Measurements from ENCODE around the gene DGKQ. TPM values are rescaled to one million over a fixed set of nuclear protein-coding genes. Genes with fewer than 3 reads are reported as not detected.
"Not testable (repeated sequence)": the region's sequence is repeated elsewhere in the genome, so short reads cannot be mapped to it uniquely, and the experiment has no call there.

The DGKQ gene
- total RNA-seq, 1 donor from 2014 or later, result 17.0 TPM

DNA sequence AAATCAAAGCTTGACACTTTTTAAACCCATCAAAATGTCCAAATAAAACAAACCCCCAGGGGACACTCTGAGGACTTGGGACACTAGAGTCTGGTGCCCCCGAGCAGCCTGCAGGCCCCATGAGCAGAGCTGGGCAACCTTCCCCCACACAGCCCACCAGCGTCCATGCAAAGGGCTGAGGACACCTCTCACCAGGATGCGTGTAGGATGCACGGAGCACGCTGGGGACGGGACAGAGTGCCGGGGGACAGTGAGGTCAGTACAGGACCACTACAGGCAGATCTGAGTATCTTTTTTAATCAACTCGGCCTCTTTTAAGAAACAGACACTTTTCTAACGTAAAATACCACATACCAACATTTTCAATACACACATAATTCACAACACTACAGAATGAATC, 48.2 kb downstream of the DGKQ start:
- DNase-seq (ENCODE audit: low spot score), result no peak

DNA sequence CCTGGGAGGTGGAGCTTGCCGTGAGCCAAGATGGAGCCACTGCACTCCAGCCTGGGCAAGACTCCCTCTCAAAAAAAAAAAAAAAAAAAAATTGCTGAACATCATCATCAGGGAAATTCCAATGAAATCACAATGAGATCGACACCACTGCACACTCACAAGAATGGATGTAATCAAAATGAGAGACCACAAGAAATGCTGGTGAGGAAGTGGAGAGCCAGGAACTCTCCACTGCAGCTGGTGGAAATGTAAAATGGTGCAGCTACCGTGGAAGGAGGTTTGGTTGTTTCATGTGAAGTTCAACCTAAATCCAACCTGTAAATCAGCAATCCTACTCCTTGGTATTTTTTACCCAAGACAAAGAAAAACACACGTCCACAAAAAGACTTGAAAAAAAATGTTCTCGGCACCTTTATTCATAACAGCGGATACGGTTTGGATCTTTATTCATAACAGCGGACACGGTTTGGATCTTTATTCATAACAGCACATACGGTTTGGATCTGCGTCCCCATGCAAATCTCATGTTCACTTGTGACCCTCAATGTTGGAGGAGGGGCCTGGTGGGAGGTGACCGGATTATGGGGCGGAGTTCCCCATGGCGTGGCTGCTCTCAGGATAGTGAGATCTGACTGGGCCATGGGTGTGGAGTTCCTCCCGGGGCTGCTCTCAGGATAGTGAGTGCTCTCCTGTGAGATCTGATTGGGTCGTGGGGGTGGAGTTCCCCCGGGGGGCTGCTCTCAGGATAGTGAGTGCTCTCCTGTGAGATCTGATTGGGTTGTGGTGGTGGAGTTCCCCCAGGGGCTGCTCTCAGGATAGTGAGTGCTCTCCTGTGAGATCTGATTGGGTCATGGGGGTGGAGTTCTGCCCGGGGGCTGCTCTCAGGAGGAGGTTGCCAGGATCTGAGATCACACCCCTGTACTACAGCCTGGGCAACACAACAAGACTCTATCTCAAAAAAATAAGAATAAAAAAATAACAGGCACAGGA, 49.0 kb downstream of the DGKQ start:
- DNase-seq (ENCODE audit: low spot score), result no peak

DNA sequence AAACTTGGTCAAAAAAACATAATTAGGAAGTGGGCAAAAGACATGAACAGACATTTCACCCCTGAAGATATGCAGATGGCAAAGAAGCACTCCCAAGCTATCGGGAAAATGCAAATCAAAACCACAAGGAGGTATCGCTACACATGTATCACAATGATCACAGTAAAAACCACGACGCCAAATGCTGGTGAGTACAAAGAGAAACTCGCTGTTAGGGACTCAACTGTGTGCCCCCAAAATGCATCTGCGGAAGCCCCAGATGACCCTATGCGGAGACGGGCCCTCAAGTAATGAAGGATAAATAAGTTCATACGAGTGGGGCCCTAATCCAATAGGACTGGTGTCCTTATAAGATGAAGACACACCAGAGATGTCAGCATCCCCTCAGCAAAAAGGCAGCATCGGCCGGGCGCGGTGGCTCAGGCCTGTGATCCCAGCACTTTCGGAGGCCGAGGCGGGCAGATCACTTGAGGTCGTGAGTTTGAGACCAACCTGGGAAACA, 51.5 kb downstream of the DGKQ start:
- no peak for DNase-seq (ENCODE audit: low spot score)

DNA sequence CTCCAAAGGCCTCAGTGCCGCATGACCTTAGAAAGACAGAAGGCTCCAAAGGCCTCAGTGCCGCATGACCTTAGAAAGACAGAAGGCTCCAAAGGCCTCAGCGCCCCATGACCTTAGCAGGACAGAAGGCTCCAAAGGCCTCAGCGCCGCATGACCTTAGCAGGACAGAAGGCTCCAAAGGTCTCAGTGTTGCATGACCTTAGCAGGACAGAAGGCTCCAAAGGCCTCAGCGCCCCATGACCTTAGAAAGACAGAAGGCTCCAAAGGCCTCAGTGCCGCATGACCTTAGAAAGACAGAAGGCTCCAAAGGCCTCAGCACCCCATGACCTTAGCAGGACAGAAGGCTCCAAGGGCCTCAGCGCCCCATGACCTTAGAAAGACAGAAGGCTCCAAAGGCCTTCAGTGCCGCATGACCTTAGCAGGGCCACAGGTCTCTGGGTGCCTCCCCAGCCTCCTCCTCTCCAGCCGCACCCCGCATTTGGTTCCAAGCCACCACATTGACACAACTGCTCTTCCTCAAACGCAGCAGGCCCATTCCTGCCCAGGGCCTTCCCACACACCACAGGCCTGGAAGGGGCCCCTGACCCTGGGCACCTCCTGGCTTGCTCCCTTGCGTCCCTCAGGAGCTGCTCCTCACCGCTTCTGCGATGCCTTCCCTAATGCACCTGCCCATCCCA, 54.2 kb downstream of the DGKQ start:
- not testable (repeated sequence) for DNase-seq (ENCODE audit: low spot score)

DNA sequence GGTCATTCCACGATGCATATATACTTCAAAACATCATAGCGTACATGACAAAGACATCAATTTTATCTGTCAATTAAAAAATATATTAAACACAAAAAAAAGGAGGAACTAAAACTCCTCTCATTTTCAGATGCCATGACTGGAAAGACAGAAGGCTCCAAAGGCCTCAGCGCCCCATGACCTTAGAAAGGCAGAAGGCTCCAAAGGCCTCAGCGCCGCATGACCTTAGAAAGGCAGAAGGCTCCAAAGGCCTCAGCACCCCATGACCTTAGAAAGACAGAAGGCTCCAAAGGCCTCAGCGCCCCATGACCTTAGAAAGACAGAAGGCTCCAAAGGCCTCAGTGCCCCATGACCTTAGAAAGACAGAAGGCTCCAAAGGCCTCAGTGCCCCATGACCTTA, 54.8 kb downstream of the DGKQ start:
- DNase-seq (ENCODE audit: low spot score), result not testable (repeated sequence)

DNA sequence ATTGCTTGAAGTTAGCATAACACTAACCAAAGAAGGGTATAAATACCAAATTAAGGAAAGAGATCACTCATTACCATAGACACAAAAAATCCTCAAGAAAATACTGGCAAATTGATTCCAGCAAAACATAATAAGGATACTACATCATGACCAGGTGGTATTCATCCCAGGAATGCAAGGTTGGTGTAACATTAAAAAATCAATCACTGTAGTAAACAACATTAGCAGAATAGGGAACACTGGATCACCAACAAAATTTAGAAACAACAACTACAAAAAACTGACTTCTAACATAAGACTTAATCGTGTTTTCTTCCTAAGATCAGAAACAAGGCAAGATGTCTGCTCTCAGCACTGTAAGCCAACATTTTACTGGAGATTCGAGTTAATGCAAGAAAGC, 55.4 kb downstream of the DGKQ start:
- DNase-seq (ENCODE audit: low spot score), result no peak

DNA sequence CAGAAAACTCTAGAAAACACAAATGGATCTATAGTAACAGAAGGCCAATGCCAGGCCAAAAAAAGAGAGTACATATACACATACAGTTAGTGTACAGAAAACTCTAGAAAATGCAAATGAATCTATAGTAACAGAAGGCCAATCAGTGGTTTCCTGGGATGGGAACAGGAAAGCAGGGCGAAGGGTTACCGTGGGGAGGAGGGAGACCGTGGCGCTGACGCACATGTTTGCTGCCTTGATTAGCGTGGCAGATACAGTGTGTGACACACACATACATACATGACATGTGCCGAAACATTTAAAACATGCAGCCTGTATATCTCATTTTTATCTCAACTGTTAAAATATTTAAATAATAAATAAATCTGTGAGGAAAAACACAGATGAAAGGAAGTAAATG, 55.9 kb downstream of the DGKQ start:
- DNase-seq (ENCODE audit: low spot score), result no peak

DNA sequence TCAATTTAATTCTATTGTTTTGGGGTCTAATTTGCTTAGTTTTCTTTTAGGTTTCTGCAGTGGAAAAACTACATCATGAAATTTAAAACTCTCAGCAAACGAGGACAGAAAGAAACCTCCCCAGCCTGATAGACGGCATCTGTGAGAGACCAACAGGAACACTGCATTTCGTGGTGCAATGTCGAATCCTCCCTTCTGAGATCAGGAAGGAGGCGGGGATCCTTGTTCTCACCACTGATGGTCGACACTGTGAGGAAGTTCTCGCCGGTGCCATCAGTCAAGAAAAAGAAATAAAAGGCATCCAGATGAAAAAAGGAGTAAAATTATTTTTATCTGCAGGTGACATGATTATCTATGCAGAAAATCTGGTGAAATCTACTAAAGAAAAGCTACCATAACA, 57.8 kb downstream of the DGKQ start:
- DNase-seq (ENCODE audit: low spot score), result no peak

DNA sequence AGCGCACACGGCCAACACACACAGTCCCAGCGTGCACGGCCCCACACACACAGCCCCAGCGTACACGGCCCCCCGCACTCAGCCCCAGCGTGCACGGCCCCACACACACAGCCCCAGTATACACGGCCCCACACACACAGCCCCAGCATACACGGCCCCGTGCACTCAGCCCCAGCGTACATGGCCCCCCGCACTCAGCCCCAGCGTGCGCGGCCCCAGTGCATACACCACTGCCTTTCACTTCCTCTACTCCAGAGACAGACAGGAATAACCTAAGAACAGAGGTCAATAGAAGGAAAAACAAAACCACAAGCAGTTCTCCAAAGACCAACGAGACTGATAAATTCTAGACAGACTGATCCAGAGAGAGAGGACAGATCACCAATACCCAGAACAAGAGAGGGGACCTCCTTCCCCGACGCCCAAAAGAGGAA, 58.3 kb downstream of the DGKQ start:
- DNase-seq (ENCODE audit: low spot score), result no peak

DNA sequence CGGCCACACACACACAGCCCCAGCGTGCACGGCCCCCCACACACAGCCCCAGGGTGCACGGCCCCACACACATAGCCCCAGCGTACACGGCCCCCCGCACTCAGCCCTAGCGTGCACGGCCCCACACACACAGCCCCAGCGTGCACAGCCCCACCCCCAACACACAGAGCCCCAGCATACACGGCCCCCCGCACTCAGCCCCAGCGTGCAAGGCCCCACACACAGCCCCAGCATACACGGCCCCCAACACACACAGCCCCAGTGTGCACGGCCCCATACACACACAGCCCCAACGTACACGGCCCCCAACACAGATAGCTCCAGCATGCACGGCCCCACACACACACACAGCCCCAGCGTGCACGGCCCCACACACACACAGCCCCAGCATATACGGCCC, 58.8 kb downstream of the DGKQ start:
- no peak for DNase-seq (ENCODE audit: low spot score)

DNA sequence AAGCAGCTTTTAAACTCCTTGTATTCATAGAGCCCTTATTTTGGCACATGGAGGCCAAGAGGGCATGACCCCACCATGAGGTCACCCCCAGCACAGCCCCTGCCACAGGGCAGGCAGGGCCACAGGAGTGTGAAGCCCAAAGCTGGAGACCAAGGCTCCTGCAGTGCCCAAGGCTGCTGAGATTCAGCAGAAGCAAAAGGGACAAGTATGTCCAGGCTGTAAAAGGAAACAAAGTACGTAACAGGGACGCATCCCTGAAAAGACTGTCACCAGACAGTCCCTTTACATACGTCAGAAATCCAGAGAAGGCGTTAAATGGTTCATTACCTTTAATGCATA, 60.1 kb downstream of the DGKQ start:
- no peak for DNase-seq (ENCODE audit: low spot score)

DNA sequence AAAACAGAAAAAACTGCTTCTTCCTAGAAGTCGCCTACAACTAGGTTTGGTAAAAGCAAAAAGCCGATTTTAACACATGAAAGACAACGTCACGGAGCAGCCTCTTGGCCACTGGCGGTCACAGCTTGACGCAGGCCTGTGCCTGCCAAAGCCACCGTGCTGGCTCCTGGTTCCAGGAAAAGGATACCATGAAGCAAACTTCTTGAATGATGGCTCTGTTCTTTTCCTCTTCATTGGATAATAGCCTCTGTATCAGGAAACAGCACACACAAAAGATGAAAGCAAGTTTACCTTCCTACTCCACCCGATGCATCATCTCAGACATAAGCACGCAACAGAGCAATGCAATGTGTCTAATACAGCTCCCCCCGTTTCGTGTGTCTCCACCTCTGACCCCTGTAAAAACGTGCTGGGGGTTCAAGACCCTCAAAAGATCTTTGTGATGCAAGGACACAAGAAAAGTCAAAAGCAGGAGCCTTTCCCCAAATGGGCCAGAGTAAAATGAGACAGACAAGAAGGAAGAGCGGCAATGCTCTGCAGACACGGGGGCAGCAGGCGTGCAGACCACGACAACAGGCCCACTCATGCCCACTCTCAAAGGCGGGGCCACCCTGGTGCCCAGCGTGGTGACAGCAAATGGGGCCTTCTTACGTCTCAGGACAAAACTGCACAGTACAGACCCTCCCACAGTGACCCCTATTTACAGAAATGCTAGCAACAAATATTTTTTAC, 60.7 kb downstream of the DGKQ start:
- no peak for DNase-seq (ENCODE audit: low spot score)

DNA sequence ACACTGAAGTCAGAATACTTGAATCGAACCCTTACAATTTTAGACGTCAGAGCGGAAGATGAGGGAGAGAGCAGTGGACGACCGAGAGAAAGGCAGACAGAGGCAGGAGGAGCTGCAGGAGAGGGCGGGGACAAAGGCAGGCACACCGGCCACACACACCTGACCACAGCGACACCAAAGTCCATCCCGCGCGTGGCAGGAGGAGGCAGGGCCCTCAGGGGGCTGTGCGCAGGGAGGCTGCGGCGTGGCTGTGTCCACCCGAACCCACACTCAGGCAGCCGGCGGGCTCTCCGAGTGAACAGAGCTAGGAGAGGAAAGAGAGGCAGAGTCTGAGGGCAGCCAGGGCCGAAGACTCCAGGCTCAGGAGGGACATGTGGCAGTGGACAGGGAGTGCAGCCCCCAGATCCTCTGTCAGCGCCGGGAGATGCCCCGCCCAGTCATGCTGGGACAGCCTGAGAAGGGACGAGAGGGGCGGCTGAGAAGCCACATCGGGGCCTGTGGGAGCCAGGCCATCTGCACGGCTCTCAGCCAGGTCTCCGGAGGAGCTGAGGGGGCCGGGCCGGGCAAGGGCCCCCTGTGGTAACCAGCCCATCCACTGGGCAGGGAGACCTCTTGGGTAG, 61.4 kb downstream of the DGKQ start:
- DNase-seq (ENCODE audit: low spot score), result no peak

DNA sequence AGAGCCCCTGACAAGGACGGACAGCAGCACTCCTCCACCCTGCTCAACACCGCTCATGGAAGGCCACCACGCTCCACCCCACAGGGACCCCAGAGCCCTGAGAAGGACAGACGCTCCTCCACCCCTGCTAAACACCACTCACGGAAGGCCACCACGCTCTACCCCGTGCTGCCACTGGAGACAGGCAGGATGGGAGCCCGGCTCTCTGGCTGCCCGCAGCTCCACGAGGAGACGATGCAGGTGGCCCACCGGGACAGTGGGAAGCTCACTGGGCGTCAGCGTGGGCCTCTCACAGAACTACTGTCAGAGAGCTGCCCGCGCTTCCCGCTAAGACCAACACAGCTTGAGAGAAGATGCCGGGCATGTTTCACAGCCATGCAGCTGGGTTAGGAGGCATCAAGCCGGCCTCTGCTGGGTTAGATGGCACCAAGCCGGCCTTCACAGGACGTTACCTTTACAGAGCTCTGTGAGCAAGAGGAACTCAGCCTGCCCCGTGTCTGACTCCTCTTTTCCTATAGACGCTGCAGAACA, 62.1 kb downstream of the DGKQ start:
- no peak for DNase-seq (ENCODE audit: low spot score)

DNA sequence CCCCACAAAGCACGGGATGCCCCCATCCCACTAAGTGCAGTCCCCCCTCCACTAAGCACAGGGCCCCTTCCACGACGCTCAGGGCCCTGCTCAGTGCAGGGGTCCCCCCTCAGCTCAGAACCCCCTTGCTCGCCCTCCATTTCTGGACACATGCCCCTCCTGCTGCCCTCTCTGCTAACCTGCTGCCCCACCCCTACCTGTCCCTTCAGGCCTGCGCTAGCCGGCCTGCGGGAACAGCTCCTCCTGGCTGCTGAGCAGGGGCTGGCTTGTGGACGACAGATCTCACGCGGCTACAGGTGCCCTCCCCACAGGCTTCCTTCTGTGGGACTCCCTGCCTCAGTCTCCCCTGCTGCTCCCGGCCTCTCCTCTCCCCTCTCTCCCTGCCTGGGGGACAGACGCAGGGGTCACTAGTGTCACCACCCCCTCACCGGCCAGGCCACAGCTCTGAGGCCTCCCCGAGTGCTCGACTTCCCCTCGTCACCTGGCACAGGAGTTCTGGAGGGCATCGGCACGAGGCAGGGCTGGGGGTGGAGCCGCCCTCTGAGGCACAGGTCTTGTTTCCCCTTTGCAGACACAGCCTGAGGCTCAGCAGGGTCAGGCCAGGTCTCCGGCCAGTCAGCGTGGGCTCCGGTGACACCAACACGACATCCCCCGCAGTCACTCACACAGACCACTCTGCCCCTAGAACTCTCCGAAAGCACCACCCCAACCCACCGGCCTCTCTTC, 62.8 kb downstream of the DGKQ start:
- DNase-seq (ENCODE audit: low spot score), result no peak

DNA sequence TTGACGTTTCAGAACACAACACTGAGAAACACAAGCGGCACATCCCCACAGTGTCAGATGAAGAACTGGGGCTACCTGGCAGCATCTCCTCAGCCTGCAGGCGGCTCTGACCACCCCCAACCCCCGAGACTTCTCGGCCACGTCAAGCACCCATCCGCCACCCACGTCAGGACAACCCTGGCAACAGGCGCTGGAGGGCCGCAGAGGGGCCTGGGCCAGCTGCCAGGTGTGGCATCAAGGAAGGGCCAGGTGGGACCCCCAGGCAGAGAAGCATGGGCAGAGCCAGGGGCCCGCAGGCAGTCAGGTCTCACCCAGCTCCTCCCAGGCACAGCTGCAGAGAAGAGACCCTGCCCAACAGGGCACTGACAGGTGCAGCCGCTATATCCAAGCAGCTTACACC, 63.5 kb downstream of the DGKQ start:
- DNase-seq (ENCODE audit: low spot score), result no peak

DNA sequence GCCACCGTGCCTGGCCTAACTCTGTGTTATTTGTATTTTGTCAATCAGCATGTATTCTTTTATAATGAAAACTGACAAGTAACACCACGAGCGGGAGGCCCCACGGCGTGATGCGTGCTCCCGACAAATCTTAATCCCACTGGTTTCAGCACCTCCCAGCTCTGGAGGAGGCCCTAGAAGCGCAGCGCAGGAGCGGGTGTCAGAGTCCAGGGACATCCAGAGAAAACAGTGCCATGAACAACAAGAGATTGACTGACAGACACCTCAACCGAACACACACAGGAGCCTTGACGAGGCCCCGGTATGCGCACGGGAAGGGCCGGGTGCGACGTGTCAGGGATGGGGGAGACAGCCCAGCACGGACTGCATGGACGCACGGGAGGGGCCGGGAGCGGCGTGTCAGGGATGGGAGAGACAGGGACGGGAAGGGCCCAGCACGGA, 64.2 kb downstream of the DGKQ start:
- no peak for DNase-seq (ENCODE audit: low spot score)
